HG02938 (cell line): ENCODE results near the gene CAPN10.
A peak's percentile ranks its signal among the peaks of the same experiment; 100 is the strongest.
"Not testable (repeated sequence)": the region's sequence is repeated elsewhere in the genome, so short reads cannot be mapped to it uniquely, and the experiment has no call there.

Experiments
- ATAC-seq: cut with Tn5 transposase; IDR thresholded peaks from one replicate; pipeline ENCODE4 v1.9.1; 2021; ENCODE audit warnings: mild to moderate bottlenecking, moderate library complexity; ENCODE audit not compliant: unreplicated experiment

CAPN10 gene

DNA sequence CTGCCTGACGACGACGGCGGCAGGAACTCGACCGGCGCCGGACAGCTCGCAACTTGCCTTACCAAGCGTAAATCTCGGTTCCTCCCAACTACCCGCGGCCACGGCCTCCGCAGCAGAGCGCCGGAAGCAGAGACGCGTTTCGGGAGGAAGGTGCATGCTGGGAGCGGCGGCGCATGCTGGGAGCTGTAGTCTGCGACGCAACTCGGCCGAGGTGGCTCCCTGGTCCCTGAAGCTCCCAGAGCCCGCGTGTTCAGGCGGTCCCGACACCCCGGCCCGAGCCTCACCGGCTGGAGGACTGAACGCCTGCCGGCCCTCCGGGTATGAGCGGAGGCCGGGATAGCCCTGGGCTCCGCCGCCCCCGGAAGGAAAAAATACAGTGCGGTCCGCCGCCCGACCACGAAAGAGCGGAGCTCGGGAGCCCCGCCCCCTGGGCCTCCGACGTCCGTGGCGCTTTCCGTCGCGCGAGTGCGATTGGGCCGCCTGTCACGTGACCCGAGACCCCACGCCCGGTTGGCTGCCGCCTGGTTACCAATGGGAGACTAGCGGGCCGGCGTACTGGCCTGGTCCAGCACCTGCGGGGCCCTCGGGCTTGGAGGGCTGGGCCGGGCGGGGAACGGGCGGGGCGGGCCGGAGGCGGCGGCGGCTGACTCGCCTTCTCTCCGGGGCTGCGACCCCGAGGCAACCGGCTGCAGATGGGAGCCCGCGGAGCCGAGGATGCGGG, at the start of gene CAPN10:
Gene CAPN10 (plus strand): TSS at position 537 of the 721 bp plus-strand sequence. CDS start 178 bp downstream, at position 715.
- peak; percentile 58 for ATAC-seq

- no peak for ATAC-seq
Measured at GRCh38 chr2:240538031-240538780, 48.3 kb upstream of the CAPN10 start.

GRCh38 chr2:240539101-240539500, 47.4 kb upstream of the CAPN10 start:
- ATAC-seq: not testable (repeated sequence)

DNA sequence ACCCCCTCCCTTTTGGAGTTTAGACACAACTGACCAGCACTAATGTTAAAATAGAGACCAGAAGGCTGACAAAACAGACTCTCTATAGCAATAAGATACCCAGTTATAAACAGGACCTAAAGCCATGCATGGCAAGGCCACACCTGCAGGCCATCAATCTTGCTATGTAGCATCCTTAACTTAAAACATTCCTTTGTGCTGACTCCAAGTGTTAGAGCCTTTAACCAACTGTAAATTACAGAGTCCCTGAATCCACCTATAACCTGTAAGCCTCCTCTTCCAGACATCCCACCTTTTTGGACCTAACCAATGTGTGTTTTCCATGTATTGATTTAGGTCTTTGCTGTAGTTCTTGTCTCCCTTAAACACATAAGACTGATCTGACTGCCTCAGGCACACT, 46.6 kb upstream of the CAPN10 start:
- no peak for ATAC-seq

- ATAC-seq: no peak
Measured at GRCh38 chr2:240551288-240551687, 35.2 kb upstream of the CAPN10 start.

- no peak for ATAC-seq
Measured at GRCh38 chr2:240551811-240552210, 34.7 kb upstream of the CAPN10 start.

DNA sequence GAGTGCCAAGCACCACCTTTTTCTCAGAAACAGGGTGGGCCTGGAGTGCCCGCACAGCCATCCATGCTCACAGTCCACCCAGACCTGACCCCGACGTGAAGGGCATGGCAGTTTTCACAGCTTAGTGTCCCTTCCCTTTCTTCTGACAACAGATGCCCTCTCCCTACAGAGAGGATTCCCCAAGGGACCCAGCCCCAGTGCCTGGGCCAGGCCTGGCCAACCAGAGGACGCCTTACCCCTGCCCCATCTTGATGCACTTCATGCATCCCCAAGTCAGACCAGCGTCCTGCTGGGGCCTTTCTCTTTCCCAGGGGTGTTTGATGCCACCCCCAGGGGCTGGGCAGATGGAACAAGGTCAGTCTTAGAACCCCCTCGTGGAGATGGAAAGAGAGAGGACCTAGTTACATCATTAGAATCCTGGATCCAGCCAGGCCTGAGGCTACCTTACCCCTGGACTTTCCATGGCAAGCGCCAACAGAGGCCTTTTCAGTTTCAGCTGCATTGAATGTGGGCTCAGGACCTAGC, 32.5 kb upstream of the CAPN10 start:
- no peak for ATAC-seq

DNA sequence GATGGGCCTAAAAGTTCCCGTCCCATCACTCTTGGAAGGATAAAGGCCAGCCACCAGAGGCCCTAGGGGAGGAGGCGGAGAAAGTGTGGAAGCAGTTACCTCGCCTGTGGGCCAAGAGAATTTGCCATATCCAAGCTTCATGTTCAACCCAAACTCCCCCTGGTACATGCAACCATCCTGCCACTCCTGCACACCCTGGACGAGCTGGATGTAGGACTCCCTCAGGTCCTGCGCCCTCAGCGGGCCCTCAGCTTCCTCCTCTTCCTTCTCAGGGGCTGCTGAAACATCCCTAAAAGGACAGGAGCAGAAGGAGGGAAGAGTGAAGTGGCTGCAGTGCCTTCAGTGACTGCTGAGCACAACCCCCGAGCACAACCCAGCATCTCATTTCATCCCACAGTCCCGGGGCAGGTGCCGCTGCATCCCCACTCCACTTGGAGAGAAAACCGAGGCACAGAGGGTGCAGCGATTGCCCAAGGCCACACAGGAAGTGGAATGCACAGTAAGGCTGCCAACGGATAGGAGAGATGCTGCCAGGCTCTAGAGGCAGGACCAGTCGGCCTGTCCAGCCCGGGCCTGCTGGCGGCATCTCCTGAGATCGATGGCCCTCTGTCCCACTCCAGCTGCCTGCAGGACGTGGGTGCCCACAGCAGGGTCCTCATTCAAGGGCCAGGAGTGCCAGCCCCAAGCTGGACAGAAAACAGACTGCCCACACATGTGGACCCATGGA, 31.6 kb upstream of the CAPN10 start:
- ATAC-seq: no peak

- ATAC-seq: no peak
Measured at GRCh38 chr2:240555541-240556250, 30.8 kb upstream of the CAPN10 start.

DNA sequence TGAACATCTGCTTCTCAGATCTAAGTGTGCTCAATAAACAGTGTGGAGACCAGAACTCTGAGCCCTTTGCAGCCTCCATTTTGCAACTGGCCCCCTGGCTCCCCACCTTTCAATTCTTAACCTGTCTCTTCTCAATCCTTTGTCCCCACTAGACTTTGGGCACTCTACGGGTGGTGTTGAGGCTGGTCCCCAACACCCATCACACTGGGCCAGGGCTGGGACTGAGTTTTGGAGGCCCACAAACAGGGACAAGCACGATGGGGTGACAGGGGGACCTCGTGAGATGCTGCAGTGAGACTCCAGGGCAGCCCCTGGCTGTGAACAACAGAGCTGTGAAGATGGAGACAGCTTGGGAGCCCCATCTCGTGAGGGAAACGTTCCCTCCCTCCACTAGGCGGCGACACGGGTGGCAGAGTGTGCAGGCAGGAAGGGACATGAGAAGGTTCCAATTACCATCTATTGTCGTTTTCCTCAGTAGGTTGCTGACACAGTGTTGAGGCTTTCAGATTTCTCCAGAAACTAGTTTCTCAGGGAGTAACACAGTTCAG, 29.9 kb upstream of the CAPN10 start:
- no peak for ATAC-seq

DNA sequence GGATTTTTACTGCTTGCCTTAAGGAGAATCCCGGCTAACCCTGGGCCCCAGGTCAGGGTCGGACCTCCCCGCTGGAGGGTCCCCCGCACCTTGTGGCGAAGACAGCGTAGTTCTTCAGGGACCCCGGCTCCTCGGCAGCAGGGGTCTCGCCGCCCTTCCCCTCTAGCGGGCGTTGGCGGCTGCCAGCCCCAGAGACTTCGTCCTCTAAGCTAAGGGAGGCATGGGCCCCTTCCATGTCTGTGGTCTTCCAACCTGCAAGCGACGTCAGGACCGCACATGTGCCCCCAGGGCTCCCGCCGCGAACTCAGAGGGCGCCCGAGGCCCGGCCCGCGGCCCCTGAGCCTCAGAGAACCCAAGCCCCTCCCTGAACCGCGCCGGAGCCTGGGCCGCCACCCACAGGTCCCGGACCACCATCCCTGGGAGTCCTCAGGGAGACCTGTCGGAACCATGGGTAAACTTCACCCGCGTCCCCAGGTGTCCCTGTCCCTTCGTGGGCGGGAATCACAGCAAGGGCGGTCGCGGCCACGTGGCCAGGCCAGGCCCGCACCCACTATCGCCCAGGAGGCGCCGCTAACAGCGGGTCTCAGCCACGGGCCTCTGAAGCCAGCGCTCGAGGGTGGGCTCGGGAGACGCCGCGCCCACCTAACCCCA, 29.3 kb upstream of the CAPN10 start:
- ATAC-seq: no peak

- ATAC-seq: no peak
Measured at GRCh38 chr2:240557808-240558207, 28.7 kb upstream of the CAPN10 start, which contains the start of gene ANKMY1. Gene ANKMY1 (minus strand): TSS chr2:240557988. CDS start chr2:240557335, 653 bp downstream.

DNA sequence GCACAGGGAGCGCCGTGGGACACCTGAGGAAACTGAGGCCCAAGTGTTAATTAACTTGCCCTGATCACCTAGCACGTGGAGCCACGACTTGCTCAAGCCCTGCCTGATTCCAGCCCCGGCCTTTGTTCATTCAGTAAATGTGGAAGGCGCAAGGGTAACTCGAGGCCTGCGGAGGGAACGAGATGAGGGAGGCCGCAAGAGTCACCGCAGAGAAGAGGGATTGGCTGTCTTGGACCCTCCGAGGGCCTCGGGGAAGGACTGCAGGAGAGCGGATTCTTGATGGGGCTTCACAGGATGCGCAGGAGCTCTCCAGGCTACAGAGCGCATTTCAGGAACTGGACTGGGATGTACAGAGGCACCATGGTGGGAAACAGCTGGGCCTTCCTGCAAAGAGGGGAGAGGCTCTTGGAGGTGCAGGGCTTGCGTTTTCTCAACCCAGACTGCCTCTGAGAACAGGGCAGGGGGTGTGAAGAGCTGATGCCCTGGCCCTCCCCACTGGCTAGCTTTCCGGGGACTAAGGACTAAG, 28.2 kb upstream of the CAPN10 start:
- no peak for ATAC-seq

DNA sequence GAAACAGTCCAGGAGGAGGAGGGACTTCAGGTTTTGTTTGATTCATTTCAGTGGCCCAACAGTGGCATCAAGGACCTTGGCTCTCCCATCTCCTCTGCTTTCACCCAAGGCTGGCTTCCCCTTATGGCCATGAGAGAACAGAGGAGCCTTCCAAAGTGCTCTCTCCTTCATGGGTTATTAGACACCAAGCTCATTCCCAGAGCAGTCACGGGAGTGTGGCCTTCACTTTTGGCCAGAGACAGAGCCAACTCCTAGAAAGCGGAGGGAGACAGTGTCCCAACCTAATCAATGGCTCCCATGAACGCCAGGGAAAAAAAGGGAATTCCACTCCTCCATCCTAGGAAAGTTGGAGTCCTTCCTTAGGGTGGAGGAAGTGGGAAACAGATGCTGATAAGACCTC, 27.2 kb upstream of the CAPN10 start:
- ATAC-seq: no peak

- ATAC-seq: peak; percentile 40
Measured at GRCh38 chr2:240560084-240560479, 26.5 kb upstream of the CAPN10 start, which contains the start of gene DUSP28. Gene DUSP28 (plus strand): TSS chr2:240560357. CDS start chr2:240560685, 328 bp downstream.

DNA sequence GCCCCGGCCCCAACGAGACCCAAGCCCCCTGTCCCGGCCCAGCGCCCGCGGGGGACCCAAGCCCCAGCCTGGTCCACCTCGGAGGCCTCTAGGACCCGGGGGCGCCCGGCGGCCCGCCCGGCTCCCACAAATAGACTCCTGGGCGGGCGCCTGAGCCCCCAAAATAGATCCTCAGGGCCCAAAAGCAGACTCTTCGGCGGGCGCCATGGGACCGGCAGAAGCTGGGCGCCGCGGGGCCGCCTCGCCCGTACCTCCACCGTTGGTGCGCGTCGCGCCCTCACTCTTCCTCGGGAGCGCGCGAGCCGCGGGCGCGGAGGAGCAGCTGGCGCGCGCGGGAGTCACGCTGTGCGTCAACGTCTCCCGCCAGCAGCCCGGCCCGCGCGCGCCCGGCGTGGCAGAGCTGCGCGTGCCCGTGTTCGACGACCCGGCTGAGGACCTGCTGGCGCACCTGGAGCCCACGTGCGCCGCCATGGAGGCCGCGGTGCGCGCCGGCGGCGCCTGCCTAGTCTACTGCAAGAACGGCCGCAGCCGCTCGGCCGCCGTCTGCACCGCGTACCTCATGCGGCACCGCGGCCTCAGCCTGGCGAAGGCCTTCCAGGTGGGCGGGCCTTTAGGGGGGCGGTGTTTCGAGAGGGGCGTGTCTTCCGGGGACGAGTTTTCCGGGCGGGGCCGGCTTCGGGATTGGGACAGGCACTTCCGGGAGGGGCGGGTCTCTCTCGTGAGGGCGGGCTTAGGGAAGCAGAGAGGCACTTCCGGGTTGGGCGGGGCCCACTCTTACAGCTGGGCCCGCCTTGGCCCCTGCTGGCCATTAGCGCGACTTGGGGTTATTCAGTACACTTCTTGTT, 25.8 kb upstream of the CAPN10 start:
- ATAC-seq: peak; percentile 52

DNA sequence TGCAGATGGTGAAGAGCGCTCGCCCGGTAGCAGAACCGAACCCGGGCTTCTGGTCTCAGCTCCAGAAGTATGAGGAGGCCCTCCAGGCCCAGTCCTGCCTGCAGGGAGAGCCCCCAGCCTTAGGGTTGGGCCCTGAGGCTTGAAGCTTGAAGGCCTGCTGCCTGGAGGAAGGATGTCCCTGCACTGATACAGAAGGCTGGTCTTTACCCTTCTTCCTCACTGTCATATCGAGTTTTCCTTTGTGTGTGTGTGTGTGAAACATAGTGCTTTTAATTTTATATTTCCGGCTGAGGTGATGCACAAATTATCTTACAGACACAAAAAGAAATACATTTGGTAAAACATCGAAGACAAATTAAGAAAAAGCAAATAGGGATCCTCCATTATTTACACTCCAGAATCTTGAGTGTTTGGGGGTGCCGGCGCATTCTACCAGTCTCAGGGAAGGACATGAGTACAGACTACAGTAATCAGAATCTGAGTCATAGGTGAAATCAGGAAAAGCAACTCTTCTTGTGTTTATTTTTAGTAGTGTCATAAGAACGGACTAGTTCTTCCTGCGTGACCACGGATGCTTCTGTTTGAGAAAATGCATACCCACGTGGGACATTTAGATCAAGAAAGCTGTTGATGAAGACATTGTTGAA, 25.1 kb upstream of the CAPN10 start:
- peak; percentile 2 for ATAC-seq

DNA sequence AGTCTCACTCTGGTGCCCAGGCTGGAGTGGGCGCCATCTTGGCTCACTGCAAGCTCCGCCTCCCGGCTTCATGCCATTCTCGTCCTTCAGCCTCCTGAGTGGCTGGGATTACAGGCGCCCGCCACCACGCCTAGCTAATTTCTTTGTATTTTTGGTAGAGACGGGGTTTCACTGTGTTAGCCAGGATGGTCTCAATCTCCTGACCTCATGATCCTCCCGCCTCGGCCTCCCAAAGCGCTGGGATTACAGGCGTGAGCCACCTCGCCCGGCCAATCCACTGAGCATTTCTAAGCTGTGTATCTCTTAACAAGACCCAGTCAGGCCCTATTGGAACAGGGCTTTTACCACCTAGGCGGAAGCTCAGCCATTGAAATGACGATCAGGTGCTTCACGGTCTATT, 23.3 kb upstream of the CAPN10 start:
- not testable (repeated sequence) for ATAC-seq
